Upper lobe of left lung (tissue), 6 donors: ENCODE measurements around the gene TEX19. TPM values are rescaled to one million over a fixed set of nuclear protein-coding genes. Genes with fewer than 3 reads are reported as not detected.
"Not testable (repeated sequence)": the region's sequence is repeated elsewhere in the genome, so short reads cannot be mapped to it uniquely, and the experiment has no call there.

Experiments used
- ATAC-seq, 2 donors: fragments of 200-7000 bp; cut with Tn5 transposase; one replicate each; pipeline ENCODE4 v1.9.1; 2022; ENCODE audit warnings: mild to moderate bottlenecking in 2 of 2, moderate library complexity in 2 of 2; ENCODE audit not compliant: low FRiP score in 2 of 2
- DNase-seq, 2 donors: peaks; one replicate each; pipeline ENCODE4 v3.0.0-alpha.2; 2019 to 2020
- H3K27ac ChIP-seq, 4 donors: fragments of 200-600 bp; sonication (generic); one replicate each; pipeline ENCODE4 v1.5.1; 2016 to 2019
- H3K27me3 ChIP-seq, 4 donors: fragments of 200-600 bp; sonication (generic); one replicate each; pipeline ENCODE4 v1.5.1; 2017 to 2019
- H3K36me3 ChIP-seq, 4 donors: fragments of 200-600 bp; sonication (generic); one replicate each; pipeline ENCODE4 v1.5.1; 2016 to 2019
- H3K4me1 ChIP-seq, 4 donors: fragments of 200-600 bp; sonication (generic); one replicate each; pipeline ENCODE4 v1.5.1; 2018 to 2019
- H3K4me3 ChIP-seq, 4 donors: fragments of 200-600 bp; sonication (generic); one replicate each; pipeline ENCODE4 v1.5.1; 2017 to 2019; ENCODE audit warnings: mild to moderate bottlenecking in 2 of 4, moderate library complexity in 1 of 4
- H3K9me3 ChIP-seq, 4 donors: fragments of 200-600 bp; sonication (generic); one replicate each; pipeline ENCODE4 v1.5.1; 2018 to 2019
- CTCF ChIP-seq, 6 experiments: fragments of 450-650 bp in 4 of 6; fragments of 200-600 bp in 2 of 6; sonication (generic) in 2 of 6; IDR thresholded peaks; one replicate each; pipeline ENCODE4 v1.5.1; 2016 to 2019; ENCODE audit warnings: antibody characterized with exemption in 6 of 6
- EP300 ChIP-seq, 4 donors: sonication (generic); formaldehyde crosslinking; IDR thresholded peaks; one replicate each; pipeline ENCODE4 v1.5.1; 2017; ENCODE audit warnings: antibody characterized with exemption in 4 of 4, control low read depth in 2 of 4
- POLR2A ChIP-seq, 4 donors: fragments of 450-650 bp; IDR thresholded peaks; one replicate each; pipeline ENCODE4 v1.5.1; 2016 to 2017; ENCODE audit warnings: antibody characterized with exemption in 4 of 4, mild to moderate bottlenecking in 2 of 4
- POLR2AphosphoS5 ChIP-seq, 2 donors: sonication (generic); formaldehyde crosslinking; IDR thresholded peaks; one replicate each; pipeline ENCODE4 v1.5.1; 2017; ENCODE audit warnings: antibody characterized with exemption in 2 of 2
- WGBS, 2 donors: methylation state at CpG; one replicate each; pipeline ENCODE4 v1.1.5; 2017 to 2018; 5-methylcytosine and 5-hydroxymethylcytosine counted together
- total RNA-seq, 6 donors: library from RNA; depleted of rRNA in 4 of 6; stranded (reverse); fragments of >200 nt in 4 of 6; gene quantifications; one replicate each; pipeline versions ENCODE4 v1.1.0 to v1.2.1, GENCODE V29; 2016 to 2021
- donor health status: DM: no; HTN: no; CAD: no; lungs with moderate emphysema.
- donor health status: DM: no; HTN: yes; CAD: no; lungs with severe emphysema.

The TEX19 gene
- total RNA-seq, 6 donors from 2014 or later = not detected

GRCh38 chr17:82346342-82347300, 12.4 kb upstream of the TEX19 start:
- TF ChIP-seq POLR2AphosphoS5 (IDR thresholded peaks at IDR 0.05) = no peak
- TF ChIP-seq POLR2A (IDR thresholded peaks at IDR 0.05) = no peak
- TF ChIP-seq EP300 (IDR thresholded peaks at IDR 0.05) = no peak
- TF ChIP-seq CTCF (IDR thresholded peaks at IDR 0.05) = no peak
- ATAC-seq = no peak
- Histone ChIP-seq H3K27ac (no peak overlapping the region), H3K4me1 (peaks cover 0 to 3% (median 0%) of the 10 kb centered on the region in 4 donors), H3K36me3 (no peaks in the 10 kb centered on the region), H3K4me3 (no peak overlapping the region), H3K27me3 (no peaks in the 10 kb centered on the region), H3K9me3 (no peaks in the 10 kb centered on the region)
- DNase-seq = no peak
- WGBS, 2 donors = 49% methylated on average over 26 to 28 of the region's 28 CpGs

GRCh38 chr17:82347994-82348393, 11.1 kb upstream of the TEX19 start:
- not testable (repeated sequence) for ATAC-seq, H3K4me1 ChIP-seq, H3K27me3 ChIP-seq, H3K4me3 ChIP-seq, DNase-seq, H3K27ac ChIP-seq, H3K36me3 ChIP-seq, H3K9me3 ChIP-seq
- WGBS, 2 donors = 82 to 90% methylated on average over 11 of the region's 11 CpGs

GRCh38 chr17:82348434-82348833, 10.6 kb upstream of the TEX19 start:
- no peak for TF ChIP-seq CTCF (IDR thresholded peaks at IDR 0.05)
- no peak for TF ChIP-seq POLR2A (IDR thresholded peaks at IDR 0.05)
- no peak for TF ChIP-seq EP300 (IDR thresholded peaks at IDR 0.05)
- no peak for TF ChIP-seq POLR2AphosphoS5 (IDR thresholded peaks at IDR 0.05)
- 78% methylated on average over 9 of the region's 9 CpGs for WGBS, 2 donors
- Histone ChIP-seq H3K4me1 (peaks cover 0 to 9% (median 0%) of the 10 kb centered on the region in 4 donors), H3K27me3 (no peaks in the 10 kb centered on the region), H3K27ac (no peak overlapping the region), H3K9me3 (no peaks in the 10 kb centered on the region), H3K36me3 (no peaks in the 10 kb centered on the region), H3K4me3 (no peak overlapping the region)
- ATAC-seq (no peak), DNase-seq (peak in 1 of 2 donors; percentile 76)

GRCh38 chr17:82348866-82349265, 10.2 kb upstream of the TEX19 start:
- H3K9me3 ChIP-seq = no peaks in the 10 kb centered on the region
- H3K27ac ChIP-seq = no peak overlapping the region
- 74 to 85% methylated on average over 11 of the region's 11 CpGs for WGBS, 2 donors
- peaks cover 0 to 9% (median 0%) of the 10 kb centered on the region in 4 donors for H3K4me1 ChIP-seq
- DNase-seq = no peak
- H3K4me3 ChIP-seq = no peak overlapping the region
- H3K27me3 ChIP-seq = no peaks in the 10 kb centered on the region
- TF ChIP-seq POLR2AphosphoS5 (IDR thresholded peaks at IDR 0.05) (no peak), CTCF (IDR thresholded peaks at IDR 0.05) (no peak)
- ATAC-seq = no peak
- H3K36me3 ChIP-seq = no peaks in the 10 kb centered on the region

GRCh38 chr17:82349287-82349701, 9.8 kb upstream of the TEX19 start:
- DNase-seq = peak in 1 of 2 donors; percentile 57
- 51 to 52% methylated on average over 10 to 11 of the region's 11 CpGs for WGBS, 2 donors
- H3K4me3 ChIP-seq = no peak overlapping the region
- H3K36me3 ChIP-seq = no peaks in the 10 kb centered on the region
- H3K9me3 ChIP-seq = no peaks in the 10 kb centered on the region
- peaks cover 0 to 9% (median 0%) of the 10 kb centered on the region in 4 donors for H3K4me1 ChIP-seq
- no peak overlapping the region for H3K27ac ChIP-seq
- H3K27me3 ChIP-seq = no peaks in the 10 kb centered on the region
- TF ChIP-seq POLR2A (IDR thresholded peaks at IDR 0.05) (no peak), POLR2AphosphoS5 (IDR thresholded peaks at IDR 0.05) (no peak), CTCF (IDR thresholded peaks at IDR 0.05) (no peak), EP300 (IDR thresholded peaks at IDR 0.05) (no peak)
- peak in 1 of 2 donors; percentile 38 for ATAC-seq
